SIG-M5 (cell line): ENCODE results near the gene CFHR3.
"Not testable (repeated sequence)": the region's sequence is repeated elsewhere in the genome, so short reads cannot be mapped to it uniquely, and the experiment has no call there.

Source experiments
- DNase-seq: peaks from one replicate; lab custom pipeline; 2025; lab: John Stamatoyannopoulos, UW

Gene CFHR3

DNA sequence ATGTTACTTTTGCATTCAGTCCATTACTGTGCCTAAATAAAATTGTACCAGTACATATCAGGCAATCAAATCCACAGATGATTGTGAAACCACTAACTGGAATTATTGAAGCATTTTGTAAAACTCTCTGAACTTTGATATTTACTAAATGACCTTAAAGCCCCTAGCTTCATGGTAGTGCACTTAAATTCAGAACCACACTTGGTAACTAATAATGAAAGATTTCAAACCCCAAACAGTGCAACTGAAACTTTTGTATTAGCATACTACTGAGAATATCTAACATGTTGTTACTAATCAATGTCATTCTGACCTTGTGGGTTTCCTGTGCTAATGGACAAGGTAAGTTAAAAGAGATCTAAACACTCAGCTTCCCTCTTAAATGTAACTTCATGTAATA is at the start of gene CFHR3:
TSS of gene CFHR3 (plus strand) at position 238 of the 400 bp plus-strand sequence. CDS start at position 285, 47 bp downstream.
- no peak for DNase-seq

DNA sequence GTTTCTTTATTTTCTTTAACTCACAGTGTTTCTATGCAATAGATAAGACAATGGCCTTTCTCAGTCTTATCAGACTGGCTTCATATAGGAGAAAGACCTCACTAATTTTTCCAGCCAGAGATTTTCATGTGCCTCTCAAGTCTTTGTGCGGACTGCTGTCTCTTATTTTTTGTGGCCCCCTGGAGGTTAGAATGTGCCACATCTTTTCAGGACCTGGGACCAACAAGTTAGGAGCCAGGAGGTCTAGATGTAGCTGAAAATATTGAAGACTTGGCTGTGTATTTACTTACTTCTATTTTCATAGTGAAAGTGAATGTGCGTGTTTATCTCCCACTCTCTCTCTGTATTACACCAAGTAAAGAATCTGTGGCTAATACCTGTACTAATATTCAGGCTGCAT is 42.1 kb upstream of the CFHR3 start:
- no peak for DNase-seq

DNA sequence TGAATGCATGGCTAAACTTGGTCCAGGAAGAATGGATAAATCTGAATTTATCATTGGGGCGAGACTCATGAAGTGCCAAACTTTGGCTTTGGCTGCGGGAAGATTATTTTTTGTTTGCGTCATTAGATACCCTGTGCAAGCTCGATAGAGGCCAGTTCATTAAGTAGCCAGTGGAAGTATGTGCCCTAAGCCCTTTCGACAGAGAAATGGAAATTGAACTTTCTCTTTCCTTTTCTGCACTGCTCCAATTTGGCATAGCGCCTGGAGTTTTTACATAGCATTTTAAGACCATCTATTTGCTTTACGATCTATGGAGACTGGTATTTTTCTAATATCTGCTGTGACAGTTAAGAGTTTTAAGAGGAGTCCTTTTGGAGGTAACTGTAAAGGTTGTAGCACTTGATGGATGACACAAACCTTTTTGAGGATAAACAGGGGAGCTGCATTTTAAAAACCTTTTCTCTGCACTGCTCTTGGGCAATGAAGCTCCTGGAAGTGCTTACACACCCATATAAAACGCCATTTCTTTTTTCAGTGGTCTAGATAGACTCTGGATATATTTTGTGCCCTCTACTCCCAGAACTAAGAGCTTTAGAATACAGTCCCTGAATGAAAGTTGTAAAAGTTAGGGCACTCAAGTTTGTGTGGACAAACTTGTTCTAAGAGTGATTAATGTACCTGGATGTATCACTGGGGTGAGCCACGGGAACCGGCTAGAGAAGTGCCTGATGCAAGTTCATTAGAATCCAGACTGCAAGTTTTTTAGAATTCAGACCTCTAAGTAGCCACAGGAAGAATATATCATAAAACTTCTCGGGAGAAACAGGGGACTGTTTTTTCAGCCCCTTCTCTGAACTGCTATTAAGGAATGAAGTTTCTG is 41.3 kb upstream of the CFHR3 start:
- no peak for DNase-seq

GRCh38 chr1:196734006-196734405 is 40.6 kb upstream of the CFHR3 start:
- DNase-seq: no peak

GRCh38 chr1:196734460-196734859 is 40.2 kb upstream of the CFHR3 start:
- no peak for DNase-seq

GRCh38 chr1:196738730-196739129 is 35.9 kb upstream of the CFHR3 start:
- DNase-seq: no peak

DNA sequence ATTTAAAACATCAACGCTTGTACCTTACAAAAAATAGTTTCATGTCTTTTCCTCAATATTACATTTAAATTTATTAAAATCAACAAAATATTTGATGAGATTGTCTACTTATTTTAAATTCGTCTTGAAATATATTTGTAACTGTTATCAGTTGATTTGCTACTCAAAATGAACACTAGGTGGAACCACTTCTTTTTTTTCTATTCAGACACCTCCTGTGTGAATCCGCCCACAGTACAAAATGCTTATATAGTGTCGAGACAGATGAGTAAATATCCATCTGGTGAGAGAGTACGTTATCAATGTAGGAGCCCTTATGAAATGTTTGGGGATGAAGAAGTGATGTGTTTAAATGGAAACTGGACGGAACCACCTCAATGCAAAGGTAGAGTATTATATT is 31.4 kb upstream of the CFHR3 start:
- not testable (repeated sequence) for DNase-seq

GRCh38 chr1:196765019-196765740 is 9.5 kb upstream of the CFHR3 start:
- not testable (repeated sequence) for DNase-seq

- not testable (repeated sequence) for DNase-seq
Measured at GRCh38 chr1:196769823-196770222, 4.8 kb upstream of the CFHR3 start.

DNA sequence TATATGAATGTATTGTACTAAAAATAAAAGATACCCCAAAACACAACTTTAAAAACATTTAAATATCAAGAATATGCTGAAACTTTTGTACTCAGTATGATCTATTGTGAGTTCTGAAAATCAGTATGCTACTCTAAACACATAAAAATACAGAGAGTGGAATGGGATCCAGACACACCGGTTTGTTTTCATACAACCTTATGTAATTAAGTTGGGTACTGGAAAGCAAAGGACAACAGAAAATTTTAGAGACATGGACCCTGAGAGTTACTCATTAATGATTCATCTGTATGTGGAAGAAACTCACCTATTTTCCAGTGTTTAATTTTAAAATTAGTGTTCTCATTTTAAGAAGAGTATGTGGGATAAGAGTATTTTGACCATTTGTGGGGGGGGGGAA is 927 bp upstream of the CFHR3 start:
- DNase-seq: no peak

DNA sequence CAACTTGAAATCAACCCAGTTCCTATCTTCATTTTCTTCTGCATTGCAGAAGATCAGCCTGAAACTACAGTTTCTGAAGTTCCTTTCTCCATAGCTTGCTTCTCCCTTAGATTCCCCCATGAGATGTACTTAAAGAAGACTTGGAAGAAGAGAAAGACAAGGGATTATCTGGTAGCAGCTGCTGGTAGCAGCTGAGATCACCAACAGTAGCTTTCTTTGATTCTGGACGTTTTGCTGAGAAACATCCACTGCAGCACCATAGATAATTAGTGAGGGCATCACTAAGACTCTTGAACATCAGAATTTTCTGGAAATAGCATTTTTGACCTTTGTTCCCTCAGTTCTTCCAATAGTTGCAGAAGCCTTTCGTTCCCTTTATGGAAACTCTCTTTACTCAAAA is 465 bp upstream of the CFHR3 start:
- no peak for DNase-seq

- no peak for DNase-seq
Measured at GRCh38 chr1:196777603-196778002, 3.0 kb downstream of the CFHR3 start.

DNA sequence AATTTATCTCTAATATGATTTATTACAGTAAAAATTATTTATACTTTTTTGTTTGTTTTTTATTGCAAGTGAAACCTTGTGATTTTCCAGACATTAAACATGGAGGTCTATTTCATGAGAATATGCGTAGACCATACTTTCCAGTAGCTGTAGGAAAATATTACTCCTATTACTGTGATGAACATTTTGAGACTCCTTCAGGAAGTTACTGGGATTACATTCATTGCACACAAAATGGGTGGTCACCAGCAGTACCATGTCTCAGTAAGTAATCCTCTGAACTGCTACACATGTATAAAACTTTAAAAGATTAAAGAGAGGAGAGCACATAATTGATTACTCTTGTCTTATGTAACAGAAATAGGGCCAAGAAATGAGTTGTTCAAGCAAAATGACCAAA is 4.5 kb downstream of the CFHR3 start:
- DNase-seq: no peak

- DNase-seq: not testable (repeated sequence)
Measured at GRCh38 chr1:196791252-196791651, 16.6 kb downstream of the CFHR3 start.

- not testable (repeated sequence) for DNase-seq
Measured at GRCh38 chr1:196794103-196794502, 19.5 kb downstream of the CFHR3 start.

- no peak for DNase-seq
Measured at GRCh38 chr1:196797891-196798290, 23.3 kb downstream of the CFHR3 start.

DNA sequence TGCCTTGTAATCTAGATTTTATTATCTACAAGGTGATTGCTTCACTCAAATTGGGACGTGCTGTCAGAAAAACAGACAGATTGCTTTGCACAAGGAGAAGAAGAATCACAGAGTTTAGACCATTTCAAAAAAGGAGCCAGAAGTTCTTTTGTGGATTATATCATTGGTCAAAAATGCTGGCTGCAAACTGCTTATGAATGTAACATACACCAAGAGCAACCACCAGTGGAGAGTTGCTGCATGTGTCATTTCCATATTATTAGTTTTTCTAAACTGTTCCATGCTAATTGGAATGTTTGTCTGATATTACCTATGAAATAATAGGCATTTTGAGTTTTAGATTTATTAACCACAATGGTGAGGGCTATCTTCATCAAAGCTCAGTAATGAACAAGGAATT is 27.3 kb downstream of the CFHR3 start:
- not testable (repeated sequence) for DNase-seq

- DNase-seq: no peak
Measured at GRCh38 chr1:196808529-196809235, 34.0 kb downstream of the CFHR3 start.

DNA sequence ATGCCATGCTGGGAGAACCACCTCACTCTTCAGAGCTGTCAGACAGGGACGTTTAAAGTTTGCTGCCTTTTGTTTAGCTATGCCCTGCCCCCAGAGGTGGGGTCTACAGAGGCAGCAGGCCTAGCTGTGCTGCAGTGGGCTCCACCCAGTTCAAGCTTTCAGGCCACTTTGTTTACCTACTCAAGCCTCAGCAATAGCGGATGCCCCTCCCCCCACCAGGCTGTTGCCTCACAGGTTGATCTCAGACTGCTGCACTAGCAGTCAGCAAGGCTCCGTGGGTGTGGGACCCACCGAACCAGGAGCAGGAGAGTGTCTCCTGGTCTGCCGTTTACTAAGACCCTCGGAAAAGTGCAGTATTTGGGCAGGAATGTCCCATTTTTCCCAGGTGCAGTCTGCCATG is 42.8 kb downstream of the CFHR3 start:
- DNase-seq: not testable (repeated sequence)

DNA sequence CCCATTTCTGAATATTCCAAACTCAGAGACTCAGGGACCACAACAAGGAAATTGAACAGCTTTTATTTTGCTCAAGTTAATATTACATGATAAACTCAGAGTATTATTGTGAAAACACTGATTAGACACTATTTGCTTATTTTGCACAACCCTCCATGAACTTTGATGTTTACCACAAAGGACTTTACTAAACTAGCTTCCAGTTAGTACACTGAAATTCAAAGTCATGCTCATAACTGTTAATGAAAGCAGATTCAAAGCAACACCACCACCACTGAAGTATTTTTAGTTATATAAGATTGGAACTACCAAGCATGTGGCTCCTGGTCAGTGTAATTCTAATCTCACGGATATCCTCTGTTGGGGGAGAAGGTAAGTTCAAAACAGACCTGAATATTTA is 44.9 kb downstream of the CFHR3 start, which contains the start of gene CFHR1:
TSS of gene CFHR1 (plus strand) at position 201 of the 400 bp plus-strand sequence. CDS start at position 315, 114 bp downstream.
- not testable (repeated sequence) for DNase-seq

DNA sequence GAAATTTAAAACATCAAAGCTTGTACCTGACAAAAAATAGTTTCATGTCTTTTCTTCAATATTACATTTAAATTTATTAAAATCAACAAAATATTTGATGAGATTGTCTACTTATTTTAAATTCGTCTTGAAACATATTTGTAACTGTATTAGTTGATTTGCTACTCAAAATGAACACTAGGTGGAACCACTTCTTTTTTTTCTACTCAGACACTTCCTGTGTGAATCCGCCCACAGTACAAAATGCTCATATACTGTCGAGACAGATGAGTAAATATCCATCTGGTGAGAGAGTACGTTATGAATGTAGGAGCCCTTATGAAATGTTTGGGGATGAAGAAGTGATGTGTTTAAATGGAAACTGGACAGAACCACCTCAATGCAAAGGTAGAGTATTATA is 53.2 kb downstream of the CFHR3 start:
- DNase-seq: not testable (repeated sequence)
